GM04503 (cell line): ENCODE measurements around the gene SOX1.

Experiments used
- DNase-seq: peaks from one replicate; pipeline ENCODE4 v3.0.0-alpha.2; 2012; ENCODE audit warnings: low read depth

SOX1 gene

GRCh38 chr13:112058941-112059340 lies 8.0 kb upstream of the SOX1 start:
- no peak for DNase-seq

- no peak for DNase-seq
Measured at GRCh38 chr13:112059457-112060281, 7.3 kb upstream of the SOX1 start.

- no peak for DNase-seq
Measured at GRCh38 chr13:112060282-112060830, 6.6 kb upstream of the SOX1 start.

- no peak for DNase-seq
Measured at GRCh38 chr13:112060899-112061366, 6.0 kb upstream of the SOX1 start.

GRCh38 chr13:112061367-112062061 lies 5.4 kb upstream of the SOX1 start:
- no peak for DNase-seq

GRCh38 chr13:112062072-112062567 lies 4.8 kb upstream of the SOX1 start:
- no peak for DNase-seq

GRCh38 chr13:112062571-112063570 lies 4.1 kb upstream of the SOX1 start:
- DNase-seq, result no peak

GRCh38 chr13:112063807-112064206 lies 3.1 kb upstream of the SOX1 start:
- no peak for DNase-seq

DNA sequence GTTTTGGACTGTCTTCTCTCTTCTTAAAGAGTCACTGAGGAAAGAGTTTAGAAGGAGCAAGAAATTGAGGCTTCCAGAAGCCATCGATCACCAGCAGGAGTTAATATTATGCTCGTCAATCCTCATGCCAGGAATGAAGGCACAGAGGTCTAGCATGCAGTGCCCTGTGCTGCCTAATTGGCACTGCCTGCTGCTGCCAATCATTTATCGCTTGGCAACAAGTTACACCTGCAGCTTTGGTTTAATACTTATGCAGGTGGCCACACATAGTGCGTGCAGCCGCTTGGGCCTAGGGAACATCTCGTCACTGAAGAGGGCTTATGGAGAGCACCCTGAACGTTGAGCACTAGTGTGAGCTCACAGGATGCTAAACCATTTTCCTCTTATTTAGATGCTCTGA lies 2.7 kb upstream of the SOX1 start:
- DNase-seq, result no peak

DNA sequence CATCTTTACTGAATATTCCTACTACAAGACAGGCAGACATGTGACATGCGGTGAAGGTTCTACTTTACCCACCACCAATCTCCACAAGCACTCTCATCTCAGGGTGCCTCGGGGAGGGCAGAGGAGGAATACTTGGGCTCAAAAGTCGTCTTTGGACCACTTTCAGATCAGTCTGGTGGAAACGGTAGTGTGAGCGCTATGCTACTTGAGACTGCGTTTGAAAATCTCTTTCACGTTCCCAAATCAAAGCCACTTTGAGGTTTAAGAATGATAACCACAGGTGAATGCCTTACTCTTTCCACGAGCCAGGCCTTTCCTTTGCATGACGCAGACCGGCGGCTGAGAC lies 1.5 kb upstream of the SOX1 start:
- no peak for DNase-seq

- DNase-seq, result no peak
Measured at GRCh38 chr13:112065867-112066623, 904 bp upstream of the SOX1 start.

DNA sequence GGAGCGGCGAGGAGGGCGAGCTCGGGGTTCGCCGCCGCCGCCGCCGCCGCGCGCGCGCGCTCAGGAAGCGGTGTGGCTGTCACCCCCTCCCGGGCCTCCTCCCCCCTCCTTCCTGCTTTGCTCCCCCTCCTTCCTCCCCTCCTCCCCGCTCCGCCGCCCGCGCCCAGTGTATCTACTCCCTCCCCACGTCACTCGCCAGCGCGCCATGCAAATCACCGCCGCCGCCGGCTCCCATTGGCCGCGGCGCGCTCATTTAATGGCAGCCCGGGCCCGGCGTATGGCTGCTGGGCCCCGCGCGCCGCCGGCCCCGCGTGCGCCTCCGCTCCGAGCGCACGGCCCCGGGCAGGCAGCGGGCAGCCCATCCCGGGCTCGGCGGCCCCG lies 335 bp upstream of the SOX1 start:
- DNase-seq, result no peak

DNA sequence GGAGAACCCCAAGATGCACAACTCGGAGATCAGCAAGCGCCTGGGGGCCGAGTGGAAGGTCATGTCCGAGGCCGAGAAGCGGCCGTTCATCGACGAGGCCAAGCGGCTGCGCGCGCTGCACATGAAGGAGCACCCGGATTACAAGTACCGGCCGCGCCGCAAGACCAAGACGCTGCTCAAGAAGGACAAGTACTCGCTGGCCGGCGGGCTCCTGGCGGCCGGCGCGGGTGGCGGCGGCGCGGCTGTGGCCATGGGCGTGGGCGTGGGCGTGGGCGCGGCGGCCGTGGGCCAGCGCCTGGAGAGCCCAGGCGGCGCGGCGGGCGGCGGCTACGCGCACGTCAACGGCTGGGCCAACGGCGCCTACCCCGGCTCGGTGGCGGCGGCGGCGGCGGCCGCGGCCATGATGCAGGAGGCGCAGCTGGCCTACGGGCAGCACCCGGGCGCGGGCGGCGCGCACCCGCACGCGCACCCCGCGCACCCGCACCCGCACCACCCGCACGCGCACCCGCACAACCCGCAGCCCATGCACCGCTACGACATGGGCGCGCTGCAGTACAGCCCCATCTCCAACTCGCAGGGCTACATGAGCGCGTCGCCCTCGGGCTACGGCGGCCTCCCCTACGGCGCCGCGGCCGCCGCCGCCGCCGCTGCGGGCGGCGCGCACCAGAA lies 1.1 kb downstream of the SOX1 start:
- DNase-seq, result no peak

GRCh38 chr13:112068540-112069060 lies 1.7 kb downstream of the SOX1 start:
- no peak for DNase-seq

- DNase-seq, result no peak
Measured at GRCh38 chr13:112069061-112069844, 2.3 kb downstream of the SOX1 start.

DNA sequence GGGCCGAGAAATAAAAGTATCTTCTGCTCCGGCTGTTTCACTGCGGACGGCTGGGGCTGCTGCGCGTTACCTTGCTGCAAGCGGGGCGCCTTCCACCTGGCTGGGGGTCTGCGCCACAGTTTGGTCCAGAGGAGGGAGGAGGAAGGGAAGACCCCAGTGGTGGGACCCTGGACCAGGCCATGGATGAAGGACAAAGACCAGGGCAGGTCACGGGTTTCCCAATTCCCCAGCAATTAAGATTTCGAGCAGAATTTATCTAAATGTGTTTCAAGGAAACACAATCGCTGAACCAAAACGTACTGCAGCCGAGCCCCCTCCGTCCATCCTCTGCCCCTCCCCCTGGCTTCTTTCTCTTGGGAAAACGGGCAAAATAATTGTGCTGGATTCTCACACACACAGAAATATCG lies 2.9 kb downstream of the SOX1 start:
- no peak for DNase-seq

- DNase-seq, result no peak
Measured at GRCh38 chr13:112071102-112071722, 4.3 kb downstream of the SOX1 start.

DNA sequence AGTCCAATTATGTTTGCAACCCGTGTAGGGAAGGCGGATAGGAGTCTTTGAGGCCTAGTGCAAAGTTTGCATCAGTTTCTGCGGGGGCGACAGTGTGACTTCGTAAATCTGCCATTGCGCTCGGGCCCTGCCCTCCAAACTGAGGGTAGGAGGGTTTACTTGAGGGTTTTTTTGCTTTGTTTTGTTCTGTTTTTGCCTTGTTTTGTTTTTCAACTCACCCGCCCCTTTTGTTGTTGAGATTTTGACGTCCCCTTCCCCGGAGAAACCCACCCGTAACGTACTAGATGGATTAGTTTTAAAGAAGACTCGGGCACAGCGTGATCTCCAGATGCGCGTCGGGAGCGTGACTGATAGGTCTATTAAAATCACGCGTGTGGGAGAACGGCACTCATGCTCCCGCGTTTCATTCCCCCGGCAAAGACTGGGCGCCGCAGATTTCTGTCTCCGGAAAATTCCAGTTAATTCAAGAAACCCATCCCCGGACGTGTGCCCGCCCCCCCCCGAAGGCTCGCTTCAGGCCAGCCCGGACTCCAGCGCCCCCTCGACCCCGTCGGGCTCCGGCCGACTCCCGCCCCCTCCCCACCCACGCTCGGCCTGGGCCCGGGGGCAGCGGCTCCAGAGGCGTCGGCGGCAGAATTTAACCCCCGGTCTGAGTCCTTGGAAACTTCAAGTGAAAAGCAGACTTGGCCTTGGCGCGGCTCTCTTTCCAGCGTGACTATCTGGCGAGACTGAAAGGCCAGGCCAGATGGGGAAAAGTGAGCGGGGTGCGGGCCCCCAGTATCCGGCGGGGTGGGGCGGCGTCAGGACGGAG lies 5.0 kb downstream of the SOX1 start:
- no peak for DNase-seq
